ENCODE measurements around the gene SPECC1. TPM values are rescaled to one million over a fixed set of nuclear protein-coding genes. Genes with fewer than 3 reads are reported as not detected.

SPECC1 gene
- total RNA-seq, 4 donors from 2014 or later, result 72.1 to 133 (median 83.7) TPM

- Histone ChIP-seq H3K27me3 (no peaks in the 10 kb centered on the region), H3K27ac (no peak overlapping the region), H3K9me3 (no peaks in the 10 kb centered on the region), H3K36me3 (no peaks in the 10 kb centered on the region), H3K4me1 (no peaks in the 10 kb centered on the region), H3K4me3 (no peak overlapping the region)
- no peak for TF ChIP-seq POLR2A (IDR thresholded peaks at IDR 0.05)
- TF ChIP-seq CTCF (IDR thresholded peaks at IDR 0.05), result no peak
- no peak for DNase-seq
Measured at GRCh38 chr17:20128036-20128667, 119.0 kb downstream of the SPECC1 start.

GRCh38 chr17:20133517-20133916, 124.4 kb downstream of the SPECC1 start:
- Histone ChIP-seq H3K4me3 (no peak overlapping the region), H3K27ac (no peak overlapping the region), H3K4me1 (no peaks in the 10 kb centered on the region), H3K27me3 (no peaks in the 10 kb centered on the region), H3K9me3 (no peaks in the 10 kb centered on the region), H3K36me3 (no peaks in the 10 kb centered on the region)
- no peak for TF ChIP-seq CTCF (IDR thresholded peaks at IDR 0.05)
- TF ChIP-seq POLR2A (IDR thresholded peaks at IDR 0.05), result no peak
- DNase-seq, result no peak

- H3K27ac ChIP-seq, result no peak overlapping the region
Measured at GRCh38 chr17:20141198-20141972, 132.2 kb downstream of the SPECC1 start.

GRCh38 chr17:20142268-20142667, 133.1 kb downstream of the SPECC1 start:
- no peaks in the 10 kb centered on the region for H3K4me1 ChIP-seq
- H3K27me3 ChIP-seq, result no peaks in the 10 kb centered on the region
- H3K4me3 ChIP-seq, result no peak overlapping the region
- H3K27ac ChIP-seq, result no peak overlapping the region
- no peak for TF ChIP-seq CTCF (IDR thresholded peaks at IDR 0.05)
- no peak for TF ChIP-seq POLR2A (IDR thresholded peaks at IDR 0.05)
- no peak for DNase-seq
- no peaks in the 10 kb centered on the region for H3K36me3 ChIP-seq
- no peaks in the 10 kb centered on the region for H3K9me3 ChIP-seq

More at GRCh38 chr17:20141198-20141972, 132.2 kb downstream of the SPECC1 start:
- H3K36me3 ChIP-seq, result no peaks in the 10 kb centered on the region
- no peaks in the 10 kb centered on the region for H3K27me3 ChIP-seq
- H3K4me3 ChIP-seq, result no peak overlapping the region
- no peaks in the 10 kb centered on the region for H3K4me1 ChIP-seq
- H3K9me3 ChIP-seq, result no peaks in the 10 kb centered on the region
- DNase-seq, result no peak
- TF ChIP-seq POLR2A (IDR thresholded peaks at IDR 0.05) (no peak), CTCF (IDR thresholded peaks at IDR 0.05) (no peak)

- no peaks in the 10 kb centered on the region for H3K27me3 ChIP-seq
- no peak overlapping the region for H3K27ac ChIP-seq
- no peak for DNase-seq
- TF ChIP-seq POLR2A (IDR thresholded peaks at IDR 0.05) (no peak), CTCF (IDR thresholded peaks at IDR 0.05) (no peak)
- H3K4me3 ChIP-seq, result no peak overlapping the region
- no peaks in the 10 kb centered on the region for H3K36me3 ChIP-seq
- H3K4me1 ChIP-seq, result no peaks in the 10 kb centered on the region
- H3K9me3 ChIP-seq, result no peaks in the 10 kb centered on the region
Measured at GRCh38 chr17:20143740-20144139, 134.6 kb downstream of the SPECC1 start.
